Measurements from ENCODE around the gene PABPC5.

PABPC5 gene

DNA sequence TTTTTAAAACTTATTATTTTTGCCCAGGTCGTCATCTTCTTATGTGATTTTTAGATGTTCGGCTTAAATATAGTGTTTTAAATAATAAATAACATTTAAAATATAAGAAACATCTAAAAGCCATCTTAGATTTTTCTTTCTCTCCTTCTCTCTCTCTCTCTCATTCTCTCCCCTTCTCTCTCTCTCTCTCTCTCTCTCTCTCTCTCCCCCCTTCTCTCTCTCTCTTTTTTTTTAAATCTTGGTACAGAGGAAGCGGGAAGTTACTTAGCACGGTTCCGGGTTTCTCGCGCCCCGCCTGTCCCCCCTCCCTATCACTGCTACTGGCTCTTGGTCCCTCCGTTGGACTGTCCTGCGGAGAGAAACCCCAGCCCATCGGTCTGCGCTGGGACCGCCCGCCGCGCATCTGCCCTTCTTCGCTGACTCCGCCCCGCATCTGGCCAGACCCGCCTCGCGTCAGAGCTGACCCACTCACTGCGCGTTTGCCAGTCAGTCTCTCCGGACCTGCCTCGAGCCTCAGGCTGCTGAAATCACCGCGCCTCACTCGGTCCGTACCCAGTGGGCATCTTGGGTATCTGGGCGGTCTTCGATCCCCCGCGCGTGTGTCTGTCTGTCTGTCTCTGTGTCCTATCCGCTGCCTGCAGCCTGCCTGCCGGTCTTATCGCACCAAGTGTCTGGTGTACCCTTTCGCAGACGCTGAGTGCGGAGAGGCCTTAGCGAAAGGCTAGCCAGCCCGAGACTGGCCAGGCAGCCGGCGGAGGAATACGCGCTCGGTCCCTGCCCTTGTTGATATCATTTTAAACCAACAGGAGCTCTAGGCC lies at the start of gene PABPC5:
Gene PABPC5 (plus strand): TSS at position 489 of the 818 bp plus-strand sequence. CDS start 739 bp downstream, outside the sequence.
- peak; percentile 62 for DNase-seq (ENCODE audit: low spot score)

DNA sequence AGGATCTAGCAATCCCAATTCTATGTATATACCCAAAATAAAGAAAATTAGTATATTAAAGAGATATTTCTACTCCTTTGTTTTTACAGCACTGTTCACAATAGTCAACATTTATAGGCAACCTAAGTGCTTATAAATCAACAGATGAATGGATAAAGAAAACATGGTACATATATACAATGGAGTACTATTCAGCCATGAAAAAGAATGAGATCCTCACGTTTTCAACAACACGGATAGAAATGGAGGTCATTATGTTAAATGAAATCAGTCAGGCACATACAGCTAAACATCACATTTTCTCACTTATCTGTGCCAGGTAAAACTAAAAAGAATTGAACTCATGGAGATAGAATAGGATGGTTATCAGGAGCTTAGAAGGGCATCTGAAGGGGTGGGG lies 45.6 kb upstream of the PABPC5 start:
- DNase-seq (ENCODE audit: low spot score) = no peak

DNA sequence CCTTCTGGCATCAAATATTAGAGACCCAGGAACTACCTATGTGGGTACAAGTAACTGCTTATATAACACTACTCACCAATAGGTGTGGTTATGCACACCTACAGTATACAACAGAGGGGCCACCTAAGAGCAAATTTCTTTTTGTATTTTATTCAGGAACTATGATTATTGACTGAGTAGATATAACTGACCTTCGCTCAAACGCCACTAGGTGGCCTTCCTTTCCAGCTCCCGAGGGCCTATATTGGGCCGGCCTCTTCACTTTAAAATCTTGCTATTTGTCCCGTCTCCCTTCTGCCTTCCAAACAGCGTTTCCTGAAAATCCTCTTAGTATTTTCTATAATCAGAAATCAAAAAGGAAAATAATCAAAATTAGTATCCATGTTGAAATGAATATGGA lies 19.9 kb upstream of the PABPC5 start:
- DNase-seq (ENCODE audit: low spot score) = no peak

DNA sequence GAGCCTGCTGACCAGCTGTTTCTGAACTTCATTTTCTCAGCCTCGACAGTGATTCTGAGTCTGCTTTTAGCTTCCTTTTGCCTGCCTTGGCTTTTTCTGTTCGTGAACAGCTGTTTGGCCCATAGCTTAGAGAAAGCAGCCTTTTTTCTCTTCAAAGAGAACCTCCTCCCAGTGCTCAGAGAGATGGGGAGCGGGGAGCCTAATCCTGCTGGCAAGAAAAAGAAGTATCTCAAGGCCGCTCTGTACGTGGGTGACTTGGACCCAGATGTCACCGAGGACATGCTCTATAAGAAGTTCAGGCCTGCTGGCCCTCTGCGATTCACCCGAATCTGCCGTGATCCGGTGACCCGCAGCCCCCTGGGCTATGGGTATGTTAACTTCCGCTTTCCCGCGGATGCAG lies 756 bp downstream of the PABPC5 start:
- peak; percentile 10 for DNase-seq (ENCODE audit: low spot score)
